Measurements from ENCODE around the gene AKT3. TPM values are rescaled to one million over a fixed set of nuclear protein-coding genes. Genes with fewer than 3 reads are reported as not detected.

The AKT3 gene
- total RNA-seq, 2 experiments from 2014 or later: 31.7 to 34.6 TPM

- H3K4me3 Mint-ChIP-seq: no peak overlapping the region
- H3K36me3 Mint-ChIP-seq (ENCODE audit: low read depth): no peaks in the 10 kb centered on the region
- DNase-seq (no peak), ATAC-seq (no peak)
- no peak for TF ChIP-seq CTCF (IDR thresholded peaks at IDR 0.05)
- no peak overlapping the region for H3K27ac Mint-ChIP-seq
- ChIA-PET POLR2A (no interaction called here), CTCF (interaction anchor here (1.7 to 2.1 kb wide), 2 partner anchors 42 to 567 kb away, joined by 4 to 6 read pairs; no protein-coding TSS in a partner anchor)
- no peaks in the 10 kb centered on the region for H3K9me3 Mint-ChIP-seq
- H3K4me1 Mint-ChIP-seq (ENCODE audit: low read depth): peaks cover 11% of the 10 kb centered on the region
- intact Hi-C loops (cut with micrococcal nuclease): no loop called here
- no peaks in the 10 kb centered on the region for H3K27me3 Mint-ChIP-seq
Measured at GRCh38 chr1:243706563-243706962, 143.5 kb downstream of the AKT3 start.

GRCh38 chr1:243705585-243705984, 144.5 kb downstream of the AKT3 start:
- intact Hi-C loops (cut with micrococcal nuclease): no loop called here
- Mint-ChIP-seq H3K4me3 (no peak overlapping the region), H3K36me3 (ENCODE audit: low read depth) (no peaks in the 10 kb centered on the region), H3K4me1 (ENCODE audit: low read depth) (peaks cover 6% of the 10 kb centered on the region), H3K9me3 (no peaks in the 10 kb centered on the region), H3K27ac (no peak overlapping the region), H3K27me3 (no peaks in the 10 kb centered on the region)
- POLR2A ChIA-PET: no interaction called here
- ATAC-seq (no peak), DNase-seq (no peak)
- no peak for TF ChIP-seq CTCF (IDR thresholded peaks at IDR 0.05)
- CTCF ChIA-PET: interaction anchor here (1.7 to 2.1 kb wide), 2 partner anchors 43 to 568 kb away, joined by 4 to 6 read pairs; no protein-coding TSS in a partner anchor

- intact Hi-C loops (cut with micrococcal nuclease): no loop called here
- no peak for ATAC-seq
- peaks cover 3% of the 10 kb centered on the region for H3K4me1 Mint-ChIP-seq (ENCODE audit: low read depth)
- no peak overlapping the region for H3K4me3 Mint-ChIP-seq
- no peaks in the 10 kb centered on the region for H3K36me3 Mint-ChIP-seq (ENCODE audit: low read depth)
- H3K27me3 Mint-ChIP-seq: no peaks in the 10 kb centered on the region
- no peak overlapping the region for H3K27ac Mint-ChIP-seq
- no peaks in the 10 kb centered on the region for H3K9me3 Mint-ChIP-seq
- POLR2A ChIA-PET: no interaction called here
- no peak for DNase-seq
- CTCF ChIA-PET: no interaction called here
- no peak for TF ChIP-seq CTCF (IDR thresholded peaks at IDR 0.05)
Measured at GRCh38 chr1:243701872-243702271, 148.2 kb downstream of the AKT3 start.

GRCh38 chr1:243693800-243694199, 156.2 kb downstream of the AKT3 start:
- intact Hi-C loops (cut with micrococcal nuclease): no loop called here
- CTCF ChIA-PET: interaction anchor here (1.3 kb wide), 2 partner anchors 69 to 350 kb away, joined by 3 read pairs; no protein-coding TSS in a partner anchor
- no peaks in the 10 kb centered on the region for H3K9me3 Mint-ChIP-seq
- H3K27me3 Mint-ChIP-seq: no peaks in the 10 kb centered on the region
- no peak for ATAC-seq
- H3K4me3 Mint-ChIP-seq: no peak overlapping the region
- no peak for TF ChIP-seq CTCF (IDR thresholded peaks at IDR 0.05)
- H3K36me3 Mint-ChIP-seq (ENCODE audit: low read depth): peaks cover 9% of the 10 kb centered on the region
- POLR2A ChIA-PET: interaction anchor here (0.8 kb wide), 1 partner anchor 444 kb away, joined by 3 read pairs; no protein-coding TSS in a partner anchor
- no peak overlapping the region for H3K27ac Mint-ChIP-seq
- no peak for DNase-seq
- no peaks in the 10 kb centered on the region for H3K4me1 Mint-ChIP-seq (ENCODE audit: low read depth)

- Mint-ChIP-seq H3K36me3 (ENCODE audit: low read depth) (peaks cover 22% of the 10 kb centered on the region), H3K4me1 (ENCODE audit: low read depth) (no peaks in the 10 kb centered on the region), H3K4me3 (no peak overlapping the region), H3K27me3 (no peaks in the 10 kb centered on the region), H3K27ac (no peak overlapping the region), H3K9me3 (no peaks in the 10 kb centered on the region)
- intact Hi-C loops (cut with micrococcal nuclease): no loop called here
- no peak for TF ChIP-seq CTCF (IDR thresholded peaks at IDR 0.05)
- POLR2A ChIA-PET: no interaction called here
- ATAC-seq: no peak
- CTCF ChIA-PET: interaction anchor here (1.1 kb wide), 1 partner anchor 63 kb away, joined by 3 read pairs; no protein-coding TSS in a partner anchor
- DNase-seq: no peak
Measured at GRCh38 chr1:243686159-243686558, 163.9 kb downstream of the AKT3 start.
